ENCODE data around the gene BPIFB1.

BPIFB1 gene

GRCh38 chr20:33298391-33298790, 15.4 kb downstream of the BPIFB1 start:
- no peak overlapping the region for H3K27ac ChIP-seq
- TF ChIP-seq, protein P1, sequence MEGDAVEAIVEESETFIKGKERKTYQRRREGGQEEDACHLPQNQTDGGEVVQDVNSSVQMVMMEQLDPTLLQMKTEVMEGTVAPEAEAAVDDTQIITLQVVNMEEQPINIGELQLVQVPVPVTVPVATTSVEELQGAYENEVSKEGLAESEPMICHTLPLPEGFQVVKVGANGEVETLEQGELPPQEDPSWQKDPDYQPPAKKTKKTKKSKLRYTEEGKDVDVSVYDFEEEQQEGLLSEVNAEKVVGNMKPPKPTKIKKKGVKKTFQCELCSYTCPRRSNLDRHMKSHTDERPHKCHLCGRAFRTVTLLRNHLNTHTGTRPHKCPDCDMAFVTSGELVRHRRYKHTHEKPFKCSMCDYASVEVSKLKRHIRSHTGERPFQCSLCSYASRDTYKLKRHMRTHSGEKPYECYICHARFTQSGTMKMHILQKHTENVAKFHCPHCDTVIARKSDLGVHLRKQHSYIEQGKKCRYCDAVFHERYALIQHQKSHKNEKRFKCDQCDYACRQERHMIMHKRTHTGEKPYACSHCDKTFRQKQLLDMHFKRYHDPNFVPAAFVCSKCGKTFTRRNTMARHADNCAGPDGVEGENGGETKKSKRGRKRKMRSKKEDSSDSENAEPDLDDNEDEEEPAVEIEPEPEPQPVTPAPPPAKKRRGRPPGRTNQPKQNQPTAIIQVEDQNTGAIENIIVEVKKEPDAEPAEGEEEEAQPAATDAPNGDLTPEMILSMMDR (conservative IDR thresholded peaks at IDR 0.05) = no peak

DNA sequence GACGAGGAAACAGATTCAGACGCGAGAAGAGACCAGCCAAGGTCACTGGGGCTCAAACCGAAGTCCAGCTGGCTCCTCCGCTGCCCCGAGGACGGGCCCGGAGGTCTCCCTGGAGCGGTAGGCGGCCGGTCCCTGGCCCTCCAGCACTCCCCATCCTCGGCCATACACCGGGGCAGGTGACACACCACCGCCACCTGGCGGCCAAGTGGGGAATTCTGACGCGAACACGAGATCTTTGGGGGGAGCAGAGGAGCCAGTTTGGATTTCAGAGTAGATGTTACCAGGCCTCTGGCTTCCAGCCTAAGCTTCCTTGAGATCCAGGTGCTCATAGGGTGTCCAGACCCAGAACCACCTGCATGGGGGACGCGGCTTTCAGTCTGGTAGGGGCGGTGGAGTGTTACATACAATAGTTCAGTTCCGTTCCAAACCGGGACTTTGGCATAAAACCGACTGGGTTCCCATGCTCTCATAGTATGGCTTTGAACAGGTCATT, 16.1 kb downstream of the BPIFB1 start:
- TF ChIP-seq, protein P1 (conservative IDR thresholded peaks at IDR 0.05) = peak; percentile 98
- H3K27ac ChIP-seq = no peak overlapping the region

DNA sequence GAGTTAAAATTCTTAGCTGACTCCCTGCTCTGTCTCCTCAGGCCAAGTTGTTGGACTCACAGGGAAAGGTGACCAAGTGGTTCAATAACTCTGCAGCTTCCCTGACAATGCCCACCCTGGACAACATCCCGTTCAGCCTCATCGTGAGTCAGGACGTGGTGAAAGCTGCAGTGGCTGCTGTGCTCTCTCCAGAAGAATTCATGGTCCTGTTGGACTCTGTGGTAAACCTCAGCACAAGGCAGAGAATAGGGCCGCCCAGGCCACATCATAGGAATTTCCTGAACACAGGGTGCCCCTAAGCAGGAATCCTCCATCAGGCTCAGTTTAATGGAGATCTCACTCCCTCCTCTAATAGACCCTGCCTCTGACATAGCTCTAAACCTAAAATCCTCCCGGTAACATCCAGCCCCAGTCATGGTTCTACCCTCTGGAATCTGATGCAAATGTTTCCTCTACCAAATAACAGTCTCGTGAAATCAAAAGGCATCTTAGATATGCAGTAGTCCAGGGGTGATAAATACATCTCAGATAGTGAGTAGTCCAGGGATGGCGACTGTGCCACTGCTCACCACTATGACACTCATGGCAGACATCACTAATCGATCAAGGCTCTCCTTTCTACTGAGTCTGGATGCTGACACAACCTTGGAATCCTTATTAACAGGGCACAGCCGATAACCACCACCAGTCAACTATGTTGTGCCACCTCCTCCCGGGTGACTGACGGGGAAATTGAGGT, 18.3 kb downstream of the BPIFB1 start:
- H3K27ac ChIP-seq = no peak overlapping the region
- TF ChIP-seq, protein P1 (conservative IDR thresholded peaks at IDR 0.05) = no peak

- no peak overlapping the region for H3K27ac ChIP-seq
- TF ChIP-seq, protein P1 (conservative IDR thresholded peaks at IDR 0.05) = no peak
These were observed 20.6 kb downstream of the BPIFB1 start for GRCh38 chr20:33303595-33303994.

GRCh38 chr20:33304046-33304445, 21.0 kb downstream of the BPIFB1 start:
- TF ChIP-seq, protein P1 (conservative IDR thresholded peaks at IDR 0.05) = no peak
- H3K27ac ChIP-seq = no peak overlapping the region

- H3K27ac ChIP-seq = no peak overlapping the region
- TF ChIP-seq, protein P1 (conservative IDR thresholded peaks at IDR 0.05) = no peak
These were observed 22.6 kb downstream of the BPIFB1 start for GRCh38 chr20:33305589-33306057.

DNA sequence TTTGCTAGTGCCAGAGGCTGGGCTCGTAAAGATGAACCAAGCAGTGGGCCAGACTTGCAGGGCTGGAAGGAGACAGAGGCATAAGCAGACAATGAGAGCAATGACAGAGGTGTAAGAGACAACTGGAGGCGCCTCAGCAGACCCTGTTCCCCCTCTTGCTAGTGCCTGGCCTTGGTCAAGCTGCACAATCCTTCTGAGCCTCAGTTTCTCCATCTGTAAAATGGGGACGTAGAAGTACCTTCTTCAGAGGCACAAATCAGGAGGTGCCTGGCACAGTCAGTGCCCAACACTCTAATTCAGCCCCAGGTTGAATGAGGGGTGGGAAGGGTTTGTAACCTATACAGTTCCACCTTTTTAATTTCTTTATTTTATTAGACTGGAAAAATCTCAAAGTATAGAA, 23.2 kb downstream of the BPIFB1 start:
- H3K27ac ChIP-seq = no peak overlapping the region
- TF ChIP-seq, protein P1 (conservative IDR thresholded peaks at IDR 0.05) = no peak

Measured in VCaP (cell line).